Caco-2 (cell line): ENCODE measurements around the gene TGM6. TPM values are rescaled to one million over a fixed set of nuclear protein-coding genes. Genes with fewer than 3 reads are reported as not detected.

Experiments used
- BruUV-seq: library from RNA; stranded (reverse); fragments of 400-500 nt; replicated peaks from 2 replicates; lab custom pipeline; 2021; lab: Mats Ljungman, UMichigan
- CTCF ChIA-PET: fragments of 300-600 bp; sonication (Branson Sonifier 250); formaldehyde crosslinking; loops from one replicate; lab custom pipeline; 2022; ENCODE audit warnings: antibody characterized with exemption; lab: Charles Lee
- POLR2A ChIA-PET: fragments of 300-600 bp; sonication (Branson Sonifier 250); formaldehyde crosslinking; loops from one replicate; lab custom pipeline; 2022; ENCODE audit warnings: antibody characterized with exemption; lab: Charles Lee
- DNase-seq, 2 experiments: peaks; one replicate each; pipeline versions ENCODE4 v3.0.0 to v3.0.0-alpha.2; 2020 to 2022
- H3K27me3 ChIP-seq: replicated peaks from 2 replicates; pipeline ENCODE4 v1.6.0; 2011; ENCODE audit warnings: low read length; ENCODE audit not compliant: control insufficient read depth, insufficient read depth
- H3K36me3 ChIP-seq: 2 replicates; pipeline ENCODE4 v1.5.1; 2011; ENCODE audit warnings: low read length; ENCODE audit not compliant: control insufficient read depth, insufficient read depth
- H3K4me1 ChIP-seq: fragments of 250-450 bp; sonication (Bioruptor Pico); 2 replicates; pipeline ENCODE4 v1.5.1; 2020; ENCODE audit warnings: mild to moderate bottlenecking
- H3K4me3 ChIP-seq: 2 replicates; pipeline ENCODE4 v1.5.1; 2011; ENCODE audit warnings: low read depth, mild to moderate bottlenecking, control low read depth, low read length
- H3K9me3 ChIP-seq: fragments of 250-450 bp; sonication (Bioruptor Pico); 2 replicates; pipeline ENCODE4 v1.5.1; 2020; ENCODE audit warnings: mild to moderate bottlenecking, moderate library complexity
- H3K27ac Mint-ChIP-seq: one replicate; pipeline ENCODE4 v1.8.0; 2022; ENCODE audit warnings: mixed read lengths; ENCODE audit not compliant: unreplicated experiment
- H3K27me3 Mint-ChIP-seq: one replicate; pipeline ENCODE4 v1.8.0; 2022; ENCODE audit warnings: mixed read lengths; ENCODE audit not compliant: insufficient read depth, unreplicated experiment
- H3K36me3 Mint-ChIP-seq: one replicate; pipeline ENCODE4 v1.8.0; 2022; ENCODE audit warnings: mild to moderate bottlenecking, mixed read lengths; ENCODE audit not compliant: insufficient read depth, unreplicated experiment
- H3K4me1 Mint-ChIP-seq: one replicate; pipeline ENCODE4 v1.8.0; 2022; ENCODE audit warnings: low read depth, mixed read lengths; ENCODE audit not compliant: unreplicated experiment
- H3K4me3 Mint-ChIP-seq: one replicate; pipeline ENCODE4 v1.8.0; 2022; ENCODE audit warnings: mild to moderate bottlenecking, moderate library complexity, mixed read lengths; ENCODE audit not compliant: unreplicated experiment
- H3K9me3 Mint-ChIP-seq: one replicate; pipeline ENCODE4 v1.8.0; 2022; ENCODE audit warnings: mixed read lengths; ENCODE audit not compliant: unreplicated experiment
- CTCF ChIP-seq, 2 experiments: fragments of 200-600 bp in 1 of 2; IDR thresholded peaks; 1 replicate in 1 of 2; 2 replicates in 1 of 2; pipeline versions ENCODE4 v1.5.1 to v1.8.0; 2011 to 2022; ENCODE audit warnings: antibody characterized with exemption in 1 of 2, control low read depth in 1 of 2, inconsistent platforms in 1 of 2, low read depth in 1 of 2, low read length in 1 of 2, mild to moderate bottlenecking in 1 of 2, moderate library complexity in 1 of 2; ENCODE audit not compliant: insufficient read depth in 1 of 2, severe bottlenecking in 1 of 2, unreplicated experiment in 1 of 2
- intact Hi-C: fragments of 100-400 bp; cut with micrococcal nuclease; formaldehyde crosslinking; loops from one replicate; pipeline ENCODE4 v1.10.0; 2022; ENCODE audit not compliant: unreplicated experiment
- total RNA-seq: library from RNA; stranded (reverse); gene quantifications from 2 replicates; pipeline ENCODE4 v1.2.3, GENCODE V29; 2022

The TGM6 gene
- total RNA-seq, 1 experiment from 2014 or later: not detected

- Mint-ChIP-seq H3K4me1 (peaks cover 14% of the 10 kb centered on the region), H3K27ac (peak overlapping the region; percentile 9), H3K9me3 (no peaks in the 10 kb centered on the region), H3K36me3 (peaks cover 85% of the 10 kb centered on the region), H3K27me3 (no peaks in the 10 kb centered on the region), H3K4me3 (peak overlapping the region; percentile 5)
- Histone ChIP-seq H3K36me3 (peaks cover 8% of the 10 kb centered on the region), H3K4me3 (no peak overlapping the region), H3K27me3 (no peaks in the 10 kb centered on the region), H3K9me3 (no peaks in the 10 kb centered on the region), H3K4me1 (peaks cover 16% of the 10 kb centered on the region)
- TF ChIP-seq CTCF (IDR thresholded peaks at IDR 0.05; ENCODE audit: insufficient read depth in 1 of 2, low read depth in 1 of 2, low read length in 1 of 2, severe bottlenecking in 1 of 2, unreplicated experiment in 1 of 2): no peak
- intact Hi-C loops: no loop called here
- no TSS peak for BruUV-seq
- ChIA-PET CTCF (no interaction called here), POLR2A (no interaction called here)
- DNase-seq: no peak
Observed at GRCh38 chr20:2467412-2467811, 86.7 kb downstream of the TGM6 start.

- H3K36me3 Mint-ChIP-seq: peaks cover 72% of the 10 kb centered on the region
- H3K27ac Mint-ChIP-seq: no peak overlapping the region
- peak overlapping the region; percentile 73 for H3K4me3 ChIP-seq
Observed at GRCh38 chr20:2468581-2469407, 88.1 kb downstream of the TGM6 start.

More at GRCh38 chr20:2468581-2469407, 88.1 kb downstream of the TGM6 start:
- H3K4me1 Mint-ChIP-seq: peaks cover 14% of the 10 kb centered on the region
- peak overlapping the region; percentile 79 for H3K4me3 Mint-ChIP-seq
- ChIA-PET POLR2A (interaction anchor here (1.2 kb wide), 1 partner anchor 11 kb away, joined by 13 read pairs; no protein-coding TSS in a partner anchor), CTCF (no interaction called here)
- DNase-seq: no peak
- Histone ChIP-seq H3K27me3 (no peaks in the 10 kb centered on the region), H3K36me3 (peaks cover 1% of the 10 kb centered on the region; the same call in 1 of the 2 replicates), H3K4me1 (peaks cover 16% of the 10 kb centered on the region), H3K9me3 (no peaks in the 10 kb centered on the region)
- no peaks in the 10 kb centered on the region for H3K9me3 Mint-ChIP-seq
- H3K27me3 Mint-ChIP-seq: no peaks in the 10 kb centered on the region
- intact Hi-C loops: no loop called here
- BruUV-seq: no TSS peak
- no peak for TF ChIP-seq CTCF (IDR thresholded peaks at IDR 0.05; ENCODE audit: insufficient read depth in 1 of 2, low read depth in 1 of 2, low read length in 1 of 2, severe bottlenecking in 1 of 2, unreplicated experiment in 1 of 2)
